ENCODE data around the gene FRMD7.
"Not testable (repeated sequence)": the region's sequence is repeated elsewhere in the genome, so short reads cannot be mapped to it uniquely, and the experiment has no call there.

The FRMD7 gene

GRCh38 chrX:132127743-132128142 lies at the start of gene FRMD7:
Gene FRMD7, minus strand, starts transcription at chrX:132128020. Its CDS starts 176 bp downstream, at chrX:132127844.
- H3K27ac ChIP-seq, result no peak within 1 kb of the TSS
- DNase-seq (ENCODE audit: low read depth, low spot score), result no peak

- H3K27ac ChIP-seq, result no peak overlapping the region
- DNase-seq (ENCODE audit: low read depth, low spot score), result no peak
These were observed 45.8 kb upstream of the FRMD7 start for GRCh38 chrX:132173647-132174046.

GRCh38 chrX:132171881-132172280 lies 44.1 kb upstream of the FRMD7 start:
- DNase-seq (ENCODE audit: low read depth, low spot score), result no peak
- H3K27ac ChIP-seq, result no peak overlapping the region

GRCh38 chrX:132171478-132171877 lies 43.7 kb upstream of the FRMD7 start:
- H3K27ac ChIP-seq, result no peak overlapping the region
- no peak for DNase-seq (ENCODE audit: low read depth, low spot score)

- no peak for DNase-seq (ENCODE audit: low read depth, low spot score)
- no peak overlapping the region for H3K27ac ChIP-seq
These were observed 41.7 kb upstream of the FRMD7 start for GRCh38 chrX:132169554-132169953.

GRCh38 chrX:132165651-132166050 lies 37.8 kb upstream of the FRMD7 start:
- peak; percentile 27 for DNase-seq (ENCODE audit: low read depth, low spot score)

GRCh38 chrX:132165005-132165404 lies 37.2 kb upstream of the FRMD7 start:
- no peak for DNase-seq (ENCODE audit: low read depth, low spot score)
- no peak overlapping the region for H3K27ac ChIP-seq

More at GRCh38 chrX:132165651-132166050, 37.8 kb upstream of the FRMD7 start:
- no peak overlapping the region for H3K27ac ChIP-seq

GRCh38 chrX:132163094-132163493 lies 35.3 kb upstream of the FRMD7 start:
- not testable (repeated sequence) for DNase-seq (ENCODE audit: low read depth, low spot score); H3K27ac ChIP-seq

GRCh38 chrX:132153166-132153565 lies 25.3 kb upstream of the FRMD7 start:
- H3K27ac ChIP-seq, result no peak overlapping the region
- DNase-seq (ENCODE audit: low read depth, low spot score), result no peak

GRCh38 chrX:132146456-132146855 lies 18.6 kb upstream of the FRMD7 start:
- H3K27ac ChIP-seq, result no peak overlapping the region
- no peak for DNase-seq (ENCODE audit: low read depth, low spot score)

GRCh38 chrX:132144061-132144460 lies 16.2 kb upstream of the FRMD7 start:
- H3K27ac ChIP-seq, result no peak overlapping the region
- DNase-seq (ENCODE audit: low read depth, low spot score), result no peak

GRCh38 chrX:132125906-132126305 lies 1.9 kb downstream of the FRMD7 start:
- DNase-seq (ENCODE audit: low read depth, low spot score), result no peak
- no peak overlapping the region for H3K27ac ChIP-seq

- H3K27ac ChIP-seq, result no peak overlapping the region
- no peak for DNase-seq (ENCODE audit: low read depth, low spot score)
These were observed 6.9 kb downstream of the FRMD7 start for GRCh38 chrX:132120913-132121312.

- H3K27ac ChIP-seq, result peak overlapping the region; percentile 13
- DNase-seq (ENCODE audit: low read depth, low spot score), result no peak
These were observed 7.9 kb downstream of the FRMD7 start for GRCh38 chrX:132119821-132120515.

- peak overlapping the region; percentile 13 for H3K27ac ChIP-seq
- DNase-seq (ENCODE audit: low read depth, low spot score), result no peak
These were observed 8.5 kb downstream of the FRMD7 start for GRCh38 chrX:132119283-132119682.

GRCh38 chrX:132118358-132118757 lies 9.5 kb downstream of the FRMD7 start:
- no peak overlapping the region for H3K27ac ChIP-seq
- no peak for DNase-seq (ENCODE audit: low read depth, low spot score)

GRCh38 chrX:132115792-132116191 lies 12.0 kb downstream of the FRMD7 start:
- H3K27ac ChIP-seq, result no peak overlapping the region
- no peak for DNase-seq (ENCODE audit: low read depth, low spot score)

GRCh38 chrX:132114607-132115006 lies 13.2 kb downstream of the FRMD7 start:
- DNase-seq (ENCODE audit: low read depth, low spot score), result no peak
- no peak overlapping the region for H3K27ac ChIP-seq

- H3K27ac ChIP-seq, result no peak overlapping the region
- no peak for DNase-seq (ENCODE audit: low read depth, low spot score)
These were observed 20.5 kb downstream of the FRMD7 start for GRCh38 chrX:132107291-132107690.

- no peak for DNase-seq (ENCODE audit: low read depth, low spot score)
- H3K27ac ChIP-seq, result no peak overlapping the region
These were observed 26.0 kb downstream of the FRMD7 start for GRCh38 chrX:132101799-132102198.

GRCh38 chrX:132101206-132101605 lies 26.6 kb downstream of the FRMD7 start:
- DNase-seq (ENCODE audit: low read depth, low spot score), result no peak

GRCh38 chrX:132098704-132099103 lies 29.1 kb downstream of the FRMD7 start:
- not testable (repeated sequence) for DNase-seq (ENCODE audit: low read depth, low spot score); H3K27ac ChIP-seq

More at GRCh38 chrX:132101206-132101605, 26.6 kb downstream of the FRMD7 start:
- H3K27ac ChIP-seq, result no peak overlapping the region
